Measurements from ENCODE around the gene WRNIP1. TPM values are rescaled to one million over a fixed set of nuclear protein-coding genes. Genes with fewer than 3 reads are reported as not detected.

WRNIP1 gene
- total and polyA plus RNA-seq, 2 of the 13 experiments (the other 11 are each of a cell fraction or from before 2014, with no cell fraction given) = 77.7 to 90.3 TPM

- no peaks in the 10 kb centered on the region for H3K9me3 ChIP-seq (ENCODE audit: low read length)
- no peak overlapping the region for H3K4me2 ChIP-seq (ENCODE audit: low read depth, low read length)
- H2AFZ ChIP-seq (ENCODE audit: low read length) = no peak overlapping the region
- in situ Hi-C loops (cut with HindIII; ENCODE audit: extremely low pct_ligation_motif_present, low pct_unique_long_range_greater_than_20kb) (no loop called here), intact Hi-C loops (cut with micrococcal nuclease; ENCODE audit: unreplicated experiment) (no loop called here)
- no peaks in the 10 kb centered on the region for H3K79me2 ChIP-seq (ENCODE audit: insufficient read depth, low read length)
- H3K9ac ChIP-seq (ENCODE audit: insufficient read depth, low read depth, low read length) = no peak overlapping the region
- no peak; the same call in 2 of the 3 replicates for ATAC-seq
- no peak overlapping the region for H3K4me3 ChIP-seq (replicated peaks in 1 of 3; ENCODE audit: insufficient read depth in 1 of 3, low read depth in 2 of 3, low read length in 3 of 3)
- ChIA-PET POLR2A (no interaction called here), CTCF (ENCODE audit: low intra/inter-chr PET ratio, low total read pairs) (no interaction called here)
- H3K27ac ChIP-seq (ENCODE audit: extremely low read length, insufficient read depth, low read length) = no peak overlapping the region
- 48% methylated on average over 6 of the region's 6 CpGs for WGBS (ENCODE audit: low lambda C conversion rate)
- BruUV-seq (replicated peaks) = no TSS peak
- no peaks in the 10 kb centered on the region for H4K20me1 ChIP-seq (ENCODE audit: insufficient read depth, low read length)
- peak; percentile 66 for FAIRE-seq
- peaks cover 33% of the 10 kb centered on the region for H3K4me1 ChIP-seq (ENCODE audit: insufficient read depth, low read length)
- H3K36me3 ChIP-seq (replicated peaks in 1 of 2; ENCODE audit: control insufficient read depth in 1 of 2, insufficient read depth in 2 of 2, low read length in 2 of 2) = no peaks in the 10 kb centered on the region
- H3K27me3 ChIP-seq (ENCODE audit: control insufficient read depth in 1 of 2, insufficient read depth in 2 of 2, low read length in 2 of 2) = no peaks in the 10 kb centered on the region
- DNase-seq (ENCODE audit: low spot score) = no peak
- TF ChIP-seq ZNF737 (CRISPR knock-in tag; IDR thresholded peaks at IDR 0.05; ENCODE audit: borderline replicate concordance) (no peak), XRCC5 (optimal IDR thresholded peaks at IDR 0.05; ENCODE audit: low read length) (no peak), POLR2AphosphoS5 (IDR thresholded peaks at IDR 0.05; ENCODE audit: low read depth, low read length) (no peak), ZBTB10 (CRISPR knock-in tag; IDR thresholded peaks at IDR 0.05; ENCODE audit: borderline replicate concordance) (no peak), LCORL (IDR thresholded peaks at IDR 0.05) (no peak), LCORL (CRISPR knock-in tag; IDR thresholded peaks at IDR 0.05) (no peak), CEBPB (IDR thresholded peaks at IDR 0.05; ENCODE audit: borderline replicate concordance, low read depth, low read length) (peak; percentile 59; the same call in 1 of the 2 replicates), HNF4A (CRISPR knock-in tag; IDR thresholded peaks at IDR 0.05) (0 out of 2 replicates have a peak, but pooled peaks have one; percentile 9), ZKSCAN1 (IDR thresholded peaks at IDR 0.05; ENCODE audit: low read length) (no peak), DNMT3B (CRISPR knock-in tag; conservative IDR thresholded peaks at IDR 0.05) (no peak), KIAA2018 (CRISPR knock-in tag; IDR thresholded peaks at IDR 0.05; ENCODE audit: borderline replicate concordance) (no peak), BCL6 (CRISPR knock-in tag; IDR thresholded peaks at IDR 0.05) (0 out of 2 replicates have a peak, but pooled peaks have one; percentile 9), RARG (CRISPR knock-in tag; IDR thresholded peaks at IDR 0.05; ENCODE audit: low read depth) (no peak), ATM (IDR thresholded peaks at IDR 0.05; ENCODE audit: borderline replicate concordance) (no peak), ZNF768 (CRISPR knock-in tag; IDR thresholded peaks at IDR 0.05) (no peak), ZNF75D (CRISPR knock-in tag; IDR thresholded peaks at IDR 0.05; ENCODE audit: borderline replicate concordance) (no peak)
Measured at GRCh38 chr6:2804516-2804915, 39.3 kb downstream of the WRNIP1 start.

Data from HepG2 (cell line).